Endothelial cell of hepatic sinusoid (primary cell): Measurements from ENCODE around the gene ANXA2.
"Not testable (repeated sequence)": the region's sequence is repeated elsewhere in the genome, so short reads cannot be mapped to it uniquely, and the experiment has no call there.

Source experiments
- in situ Hi-C: cut with HindIII; loops from 2 replicates; pipeline ENCODE4 v1.10.0; 2017; ENCODE audit warnings: low sequenced_read_pairs

ANXA2 gene

GRCh38 chr15:60397772-60398445 lies at the start of gene ANXA2:
TSS of gene ANXA2 (minus strand) at chr15:60397986. CDS start at chr15:60386075, 11,911 bp downstream.
- in situ Hi-C loops, result no loop called here

DNA sequence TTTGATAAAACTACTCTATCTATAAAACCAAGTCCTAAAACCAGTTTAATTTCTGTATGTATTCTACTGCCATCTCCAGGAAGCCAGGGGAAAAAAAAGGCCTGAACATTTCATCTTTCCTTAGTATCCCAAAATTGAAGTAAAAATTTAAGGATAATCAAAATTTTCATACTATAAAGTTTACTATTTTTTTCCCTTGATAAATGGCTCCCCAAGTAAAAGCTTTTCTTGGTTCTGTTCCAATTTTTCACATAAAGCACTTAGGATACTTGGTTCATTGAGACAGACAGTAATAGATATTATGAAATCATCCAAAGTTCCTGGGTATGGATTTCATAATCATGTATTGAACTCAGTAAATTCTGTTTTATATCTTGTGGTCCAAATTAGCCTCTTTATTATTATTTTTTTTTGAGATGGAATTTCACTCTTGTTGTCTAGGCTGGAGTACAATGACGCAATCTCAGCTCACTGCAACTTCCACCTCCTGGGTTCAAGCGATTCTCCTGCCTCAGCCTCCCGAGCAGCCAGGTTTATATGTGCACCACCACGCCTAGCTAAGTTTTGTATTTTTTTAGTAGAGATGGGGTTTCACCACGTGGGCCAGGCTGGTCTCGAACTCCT lies 46.6 kb upstream of the ANXA2 start:
- in situ Hi-C loops, result no loop called here

DNA sequence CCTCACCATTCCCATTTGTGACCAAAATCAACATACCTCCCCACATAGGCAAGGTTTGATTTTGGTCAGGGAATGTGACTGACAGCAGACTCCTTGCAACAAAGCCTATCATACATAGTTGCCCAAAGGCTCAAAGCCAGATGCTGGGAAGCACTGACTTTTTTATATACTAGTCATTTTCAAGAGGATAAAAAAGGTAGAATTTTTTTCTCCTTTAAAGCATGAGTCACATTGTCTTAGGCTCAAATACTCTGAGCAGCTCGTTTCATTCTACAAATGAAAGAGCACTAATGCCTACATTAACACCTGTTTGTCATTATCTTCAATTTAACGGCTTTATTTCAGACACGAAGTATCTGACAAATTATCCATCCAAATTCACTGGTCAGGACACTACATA lies 45.0 kb upstream of the ANXA2 start:
- in situ Hi-C loops, result no loop called here

GRCh38 chr15:60442031-60442650 lies 44.4 kb upstream of the ANXA2 start:
- in situ Hi-C loops, result no loop called here

DNA sequence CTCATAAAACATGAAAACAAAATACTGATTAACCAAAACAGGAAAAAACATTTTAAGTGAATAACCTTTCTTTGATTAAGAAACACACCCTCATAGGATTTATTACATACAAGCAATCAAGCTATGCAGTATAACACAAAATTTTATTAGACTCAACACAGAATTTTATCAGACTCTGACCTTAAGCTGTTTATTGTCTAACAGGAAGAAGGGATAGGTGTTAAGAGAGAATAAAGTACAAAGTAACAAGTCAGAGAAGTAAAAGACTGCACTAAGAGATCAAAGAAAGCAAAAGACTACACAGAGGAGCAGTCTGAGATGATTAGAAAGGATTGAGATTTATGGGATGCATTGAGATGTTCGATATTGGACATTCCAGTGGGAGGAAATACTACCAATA lies 43.5 kb upstream of the ANXA2 start:
- in situ Hi-C loops, result no loop called here

DNA sequence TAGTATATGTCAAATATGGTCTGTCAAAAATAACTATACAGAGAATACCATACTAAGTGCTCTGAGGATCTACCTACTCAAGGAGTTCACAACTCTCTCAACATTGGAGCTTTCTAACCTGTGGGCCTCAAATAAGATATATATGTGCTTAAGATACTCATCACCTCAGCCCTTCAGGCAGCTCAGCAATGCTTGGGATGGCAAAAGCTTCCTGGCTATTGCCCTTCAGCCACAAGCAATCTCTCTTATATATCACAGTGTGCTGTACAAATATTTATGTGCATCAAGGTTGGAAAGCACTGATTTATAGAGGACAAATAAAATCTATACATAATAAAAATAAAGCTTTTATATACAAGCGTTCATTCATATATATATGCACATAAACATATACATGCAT lies 40.9 kb upstream of the ANXA2 start:
- in situ Hi-C loops, result no loop called here

- in situ Hi-C loops, result loop anchor here (5.0 kb wide), 1 partner anchor 67 kb away; no protein-coding TSS in a partner anchor
Measured at GRCh38 chr15:60428935-60429334, 31.1 kb upstream of the ANXA2 start.

DNA sequence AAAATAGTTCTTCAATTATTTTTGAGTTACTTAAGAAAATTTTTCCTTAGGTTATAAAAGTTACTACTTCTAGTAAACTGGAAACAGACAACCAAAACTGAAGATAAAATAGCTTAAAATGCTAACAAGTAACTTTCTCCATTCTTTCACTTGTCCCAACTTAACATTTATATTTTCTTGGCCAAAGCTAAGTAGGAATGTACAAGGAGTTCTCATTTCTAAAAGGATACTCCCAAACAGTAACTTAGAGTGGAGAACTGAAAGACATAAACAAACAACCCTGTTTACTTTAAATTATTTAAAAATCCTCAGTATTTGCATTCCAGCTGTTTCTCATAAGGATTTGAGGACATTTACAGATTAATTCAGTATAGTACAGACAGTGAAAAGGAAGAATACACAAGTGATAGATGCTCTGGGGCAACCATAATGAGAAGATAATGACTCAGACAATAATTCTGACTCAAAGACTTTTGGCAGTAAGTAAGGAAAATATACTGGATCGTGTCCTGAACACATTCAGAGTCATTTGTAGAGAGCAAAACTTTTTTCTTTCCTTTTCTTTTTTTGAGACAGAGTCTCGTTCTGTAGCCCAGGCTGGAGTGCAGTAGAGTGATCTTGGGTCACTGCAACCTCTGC lies 29.2 kb upstream of the ANXA2 start:
- in situ Hi-C loops, result loop anchor here (5.0 kb wide), 1 partner anchor 65 kb away; no protein-coding TSS in a partner anchor

DNA sequence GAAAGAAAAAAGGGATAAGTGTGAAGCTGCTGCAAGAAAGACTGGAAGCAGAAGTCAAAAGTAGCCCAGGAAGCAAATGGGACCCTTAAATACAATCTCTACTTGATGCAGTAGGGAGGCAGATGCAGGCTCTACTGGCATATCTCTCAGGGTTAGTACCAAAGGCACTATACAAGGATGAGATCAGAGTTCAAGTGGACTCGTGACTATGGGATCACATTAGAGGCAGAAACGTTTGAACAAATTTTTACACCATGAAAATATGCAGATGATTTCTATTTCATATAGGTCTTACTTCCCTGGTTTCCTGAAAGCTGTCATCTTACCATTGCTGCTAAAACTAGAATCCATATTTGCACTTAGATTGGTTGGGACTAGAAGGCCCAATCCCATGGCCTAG lies 27.7 kb upstream of the ANXA2 start:
- in situ Hi-C loops, result loop anchor here (5.0 kb wide), 1 partner anchor 63 kb away; no protein-coding TSS in a partner anchor

DNA sequence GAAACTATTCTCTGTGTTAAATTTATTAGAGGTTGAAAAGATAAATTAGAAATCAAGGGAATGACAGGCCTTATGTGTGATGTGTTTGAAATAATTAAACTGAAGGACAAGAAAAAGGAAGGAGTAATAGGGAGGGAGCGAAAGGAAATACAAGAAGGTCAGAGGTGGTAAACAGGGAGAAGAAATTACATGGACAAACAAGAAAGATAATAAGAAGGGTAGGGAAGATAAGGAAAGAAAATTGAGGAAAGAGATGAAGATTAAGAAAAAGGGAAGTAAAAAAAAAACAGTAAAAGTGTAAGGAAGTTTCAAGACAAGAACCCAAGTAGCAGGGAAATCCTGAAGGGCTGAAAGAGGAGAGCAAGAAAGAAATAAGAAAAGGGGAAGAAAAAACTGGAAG lies 26.2 kb upstream of the ANXA2 start:
- in situ Hi-C loops, result no loop called here

DNA sequence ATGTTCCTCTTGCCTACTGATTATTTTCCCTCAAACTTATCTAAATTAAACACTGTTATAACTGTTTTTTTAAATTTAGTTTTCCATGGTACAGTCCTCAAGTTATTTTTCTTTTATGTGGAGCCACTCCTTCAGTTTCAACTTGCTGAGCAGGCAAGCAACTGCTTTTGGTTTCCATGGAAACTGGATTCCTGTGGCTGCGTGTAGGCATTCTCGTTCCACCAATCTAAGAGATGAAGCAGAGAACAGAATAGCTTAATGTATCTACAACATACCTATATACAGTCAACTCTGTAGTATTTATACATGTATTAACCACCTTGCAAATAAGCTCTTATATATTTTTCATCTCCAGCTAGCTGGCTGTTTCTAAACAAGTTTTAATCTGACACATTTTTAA lies 25.8 kb upstream of the ANXA2 start:
- in situ Hi-C loops, result no loop called here

GRCh38 chr15:60421544-60421943 lies 23.8 kb upstream of the ANXA2 start:
- in situ Hi-C loops, result no loop called here

DNA sequence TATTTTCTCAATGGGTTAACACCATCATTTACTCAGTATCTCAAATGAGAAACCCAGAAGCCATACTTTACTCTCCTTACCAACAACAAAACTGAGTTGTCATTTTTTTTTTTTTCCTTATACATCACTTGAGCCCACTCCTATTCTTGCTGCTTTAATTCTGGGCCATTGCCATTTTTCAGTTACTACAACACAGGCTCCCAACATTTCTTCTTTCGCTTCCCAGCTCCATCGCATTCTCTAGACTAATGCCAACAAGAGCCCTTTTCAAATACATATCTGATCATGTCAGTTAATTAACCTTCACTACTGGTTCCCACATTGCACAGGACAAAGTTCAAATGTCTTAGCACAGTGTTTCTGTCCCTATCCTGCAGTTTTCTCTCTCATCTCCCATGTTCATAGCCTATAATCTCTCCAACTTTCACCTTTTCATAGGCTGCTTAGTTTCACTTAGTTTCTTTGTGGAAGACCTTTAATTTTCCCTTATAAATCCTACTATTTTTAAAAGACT lies 22.5 kb upstream of the ANXA2 start:
- in situ Hi-C loops, result no loop called here

- in situ Hi-C loops, result no loop called here
Measured at GRCh38 chr15:60419753-60420152, 22.0 kb upstream of the ANXA2 start.

DNA sequence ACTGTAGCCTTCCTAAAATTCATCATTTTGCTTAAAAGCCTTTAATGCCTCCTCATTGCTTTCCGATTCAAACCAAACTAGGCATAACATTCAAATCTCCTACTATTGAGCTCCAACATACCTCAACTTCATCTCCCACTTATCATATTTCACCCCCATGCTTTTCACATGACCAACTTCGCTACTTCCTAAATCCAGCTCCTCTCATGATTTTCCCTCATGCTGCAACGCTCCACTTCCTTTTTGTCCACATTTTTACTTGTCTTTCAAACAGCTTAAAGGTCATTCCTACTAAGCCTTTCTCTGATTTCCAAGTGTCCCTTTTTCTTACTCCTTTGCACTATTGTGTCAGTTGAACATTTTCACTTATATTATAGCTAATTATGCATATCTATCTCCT lies 20.3 kb upstream of the ANXA2 start:
- in situ Hi-C loops, result no loop called here

DNA sequence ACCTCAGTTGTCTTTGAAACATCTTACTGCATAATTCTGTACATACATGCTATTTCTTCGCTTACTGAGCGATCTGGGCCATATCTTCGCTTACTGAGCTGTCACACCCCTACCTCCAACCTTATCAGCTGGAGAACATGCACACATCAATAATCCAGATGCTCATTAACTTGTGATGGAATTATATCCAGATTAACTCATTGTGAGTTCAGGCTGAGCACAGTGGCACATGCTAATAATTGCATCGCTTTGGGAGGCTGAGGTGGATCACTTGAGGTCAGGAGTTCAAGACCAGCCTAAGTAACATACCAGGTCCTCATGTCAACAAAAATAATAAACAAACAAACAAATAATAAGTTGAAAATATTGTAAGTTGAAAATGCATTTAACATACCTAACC lies 19.3 kb upstream of the ANXA2 start:
- in situ Hi-C loops, result no loop called here

GRCh38 chr15:60416484-60416883 lies 18.7 kb upstream of the ANXA2 start:
- in situ Hi-C loops, result no loop called here

GRCh38 chr15:60414016-60414682 lies 16.4 kb upstream of the ANXA2 start:
- in situ Hi-C loops, result no loop called here

GRCh38 chr15:60413231-60413824 lies 15.5 kb upstream of the ANXA2 start:
- in situ Hi-C loops, result no loop called here

- in situ Hi-C loops, result not testable (repeated sequence)
Measured at GRCh38 chr15:60412807-60413206, 15.0 kb upstream of the ANXA2 start.
